ENCODE results near the gene GNAT3.

GNAT3 gene

GRCh38 chr7:80414331-80414730 lies 97.5 kb downstream of the GNAT3 start:
- no peak for DNase-seq

GRCh38 chr7:80413383-80413945 lies 98.4 kb downstream of the GNAT3 start:
- DNase-seq: no peak

- DNase-seq: no peak
Observed at GRCh38 chr7:80412842-80413241, 99.0 kb downstream of the GNAT3 start.

GRCh38 chr7:80411621-80412020 lies 100.2 kb downstream of the GNAT3 start:
- no peak for DNase-seq

GRCh38 chr7:80410081-80410480 lies 101.8 kb downstream of the GNAT3 start:
- DNase-seq: no peak
